A549 (cell line): ENCODE results near the gene GPR176. TPM values are rescaled to one million over a fixed set of nuclear protein-coding genes. Genes with fewer than 3 reads are reported as not detected.

Experiments used
- ATAC-seq, 2 experiments: fragments of 200-7000 bp in 1 of 2; fragments of >200 bp in 1 of 2; cut with Nextera tagmentation in 1 of 2; cut with Tn5 transposase in 1 of 2; 3 replicates each; pipeline versions ENCODE4 v1.8.0 to v1.9.1; 2018 to 2020; ENCODE audit warnings: mild to moderate bottlenecking in 1 of 2, moderate library complexity in 1 of 2
- CTCF ChIA-PET: fragments of 300-600 bp; sonication (Branson Sonifier 250); formaldehyde crosslinking; extraction: SDS; loops from one replicate; lab custom pipeline; 2021; ENCODE audit warnings: antibody characterized with exemption, inconsistent platforms; lab: Yijun Ruan, JAX
- POLR2A ChIA-PET: fragments of 350-600 bp; formaldehyde crosslinking; extraction: SDS; loops from one replicate; lab custom pipeline; 2021; ENCODE audit warnings: antibody characterized with exemption, inconsistent platforms; lab: Yijun Ruan, JAX
- DNase-seq, 2 experiments: peaks; one replicate each; pipeline versions ENCODE4 v3.0.0 to v3.0.0-alpha.2; 2011 to 2016; ENCODE audit warnings: low read depth in 1 of 2, low spot score in 1 of 2
- FAIRE-seq: peaks from 2 replicates; lab custom pipeline; 2011; peaks lifted over from hg19 to GRCh38; lab: Jason Lieb, UNC
- H3K27ac ChIP-seq, 2 experiments: fragments of >200 bp; sonication (Bioruptor Twin); formaldehyde crosslinking; 3 replicates each; pipeline ENCODE4 v1.5.1; 2016 to 2017
- H3K4me1 ChIP-seq: fragments of >200 bp; sonication (Bioruptor Twin); formaldehyde crosslinking; 3 replicates; pipeline ENCODE4 v1.6.1; 2016
- H3K4me2 ChIP-seq: fragments of >200 bp; sonication (Bioruptor Twin); formaldehyde crosslinking; 3 replicates; pipeline ENCODE4 v1.6.1; 2016
- H3K4me3 ChIP-seq: fragments of >200 bp; sonication (Bioruptor Twin); formaldehyde crosslinking; 3 replicates; pipeline ENCODE4 v1.5.1; 2016
- H3K9me3 ChIP-seq: fragments of >200 bp; sonication (Bioruptor Twin); formaldehyde crosslinking; 3 replicates; pipeline ENCODE4 v1.6.1; 2016
- BCL3 ChIP-seq: fragments of >200 bp; sonication (Bioruptor Twin); formaldehyde crosslinking; IDR thresholded peaks from 3 replicates; pipeline ENCODE4 v1.6.1; 2016
- BHLHE40 ChIP-seq: IDR thresholded peaks from 2 replicates; pipeline ENCODE4 v1.6.1; 2012; ENCODE audit warnings: low read depth, low read length, inconsistent platforms
- CBX8 ChIP-seq: fragments of 200-600 bp; sonication (generic); IDR thresholded peaks from 2 replicates; pipeline ENCODE4 v1.6.1; 2016
- CTCF ChIP-seq: fragments of >200 bp; sonication (Bioruptor Twin); formaldehyde crosslinking; IDR thresholded peaks from 3 replicates; pipeline ENCODE4 v1.5.1; 2016
- EHMT2 ChIP-seq: fragments of 200-600 bp; sonication (generic); IDR thresholded peaks from 2 replicates; pipeline ENCODE4 v1.6.1; 2016; ENCODE audit warnings: antibody characterized with exemption, low read depth, mild to moderate bottlenecking, moderate library complexity
- FOSL2 ChIP-seq, 2 experiments: fragments of 450-650 bp in 1 of 2; fragments of >200 bp in 1 of 2; sonication (Bioruptor Twin) in 1 of 2; formaldehyde crosslinking; IDR thresholded peaks; 2 replicates each; pipeline versions ENCODE4 v1.5.0 to v1.6.1; 2016 to 2020; ENCODE audit warnings: mild to moderate bottlenecking in 1 of 2, moderate library complexity in 1 of 2
- HMGXB4 ChIP-seq: fragments of 250-450 bp; sonication (Bioruptor Pico); IDR thresholded peaks from 2 replicates; pipeline ENCODE4 v1.5.0; 2021; ENCODE audit warnings: mild to moderate bottlenecking, moderate library complexity, borderline replicate concordance
- HOXA7 ChIP-seq: fragments of 250-450 bp; sonication (Bioruptor Pico); IDR thresholded peaks from 2 replicates; pipeline ENCODE4 v1.5.0; 2020; ENCODE audit warnings: mild to moderate bottlenecking, moderate library complexity
- HOXB13 ChIP-seq: fragments of 250-450 bp; sonication (Bioruptor Pico); IDR thresholded peaks from 2 replicates; pipeline ENCODE4 v1.5.0; 2020; ENCODE audit warnings: low read depth, mild to moderate bottlenecking, moderate library complexity
- JUN ChIP-seq, 2 experiments: fragments of >200 bp; sonication (Bioruptor Twin); formaldehyde crosslinking; IDR thresholded peaks; 2 replicates in 1 of 2; 3 replicates in 1 of 2; pipeline ENCODE4 v1.6.1; 2016 to 2017
- KDM5A ChIP-seq: fragments of 200-600 bp; sonication (generic); IDR thresholded peaks from 2 replicates; pipeline ENCODE4 v1.6.1; 2016; ENCODE audit warnings: antibody characterized with exemption, mild to moderate bottlenecking
- MYC ChIP-seq: IDR thresholded peaks from 2 replicates; pipeline ENCODE4 v1.6.1; 2012; ENCODE audit warnings: mild to moderate bottlenecking, inconsistent platforms, low read length, improper control_type of control experiment, borderline replicate concordance
- NPAS2 ChIP-seq: fragments of 250-450 bp; sonication (Bioruptor Pico); IDR thresholded peaks from 2 replicates; pipeline ENCODE4 v1.8.0; 2022; ENCODE audit warnings: mild to moderate bottlenecking, moderate library complexity, borderline replicate concordance
- NR3C1 ChIP-seq: fragments of >200 bp; sonication (Bioruptor Twin); formaldehyde crosslinking; IDR thresholded peaks from 3 replicates; pipeline ENCODE4 v1.6.1; 2017
- PBX3 ChIP-seq: IDR thresholded peaks from 2 replicates; pipeline ENCODE4 v1.6.1; 2012
- PHF8 ChIP-seq: fragments of 200-600 bp; sonication (generic); IDR thresholded peaks from 2 replicates; pipeline ENCODE4 v1.6.1; 2016; ENCODE audit warnings: low read depth, mild to moderate bottlenecking, antibody characterized with exemption, moderate library complexity, borderline replicate concordance
- RAD21 ChIP-seq, 2 experiments: fragments of >200 bp in 1 of 2; sonication (Bioruptor Twin) in 1 of 2; formaldehyde crosslinking in 1 of 2; IDR thresholded peaks in 1 of 2; conservative IDR thresholded peaks in 1 of 2; 2 replicates in 1 of 2; 3 replicates in 1 of 2; pipeline ENCODE4 v1.6.1; 2012 to 2018; ENCODE audit warnings: inconsistent platforms in 1 of 2
- RCOR1 ChIP-seq: fragments of 150-350 bp; IDR thresholded peaks from 2 replicates; pipeline ENCODE4 v1.6.1; 2014; ENCODE audit warnings: antibody characterized with exemption, low read length, low read depth
- RFX5 ChIP-seq: fragments of 450-650 bp; IDR thresholded peaks from 2 replicates; pipeline ENCODE4 v1.7.1; 2014; ENCODE audit warnings: antibody characterized with exemption, mild to moderate bottlenecking, moderate library complexity
- RNF2 ChIP-seq: fragments of 200-600 bp; sonication (generic); IDR thresholded peaks from 2 replicates; pipeline ENCODE4 v1.6.1; 2016; ENCODE audit warnings: low read depth, mild to moderate bottlenecking, antibody characterized with exemption, moderate library complexity, borderline replicate concordance
- SMC3 ChIP-seq: fragments of >200 bp; sonication (Bioruptor Twin); formaldehyde crosslinking; IDR thresholded peaks from 3 replicates; pipeline ENCODE4 v1.6.1; 2018; ENCODE audit warnings: inconsistent platforms
- TP53 ChIP-seq: fragments of 250-450 bp; sonication (Bioruptor Pico); IDR thresholded peaks from 2 replicates; pipeline ENCODE4 v1.5.0; 2021; ENCODE audit warnings: mild to moderate bottlenecking, moderate library complexity
- ZC3H11A ChIP-seq: fragments of 450-650 bp; IDR thresholded peaks from 2 replicates; pipeline ENCODE4 v1.6.1; 2014; ENCODE audit warnings: antibody characterized with exemption, mild to moderate bottlenecking
- ZFP36 ChIP-seq: fragments of 450-650 bp; IDR thresholded peaks from 2 replicates; pipeline ENCODE4 v1.6.1; 2014; ENCODE audit warnings: borderline replicate concordance; ENCODE audit not compliant: partially characterized antibody
- ZSCAN20 ChIP-seq: fragments of 250-450 bp; sonication (Bioruptor Pico); IDR thresholded peaks from 2 replicates; pipeline ENCODE4 v1.8.0; 2022; ENCODE audit warnings: mild to moderate bottlenecking, moderate library complexity
- WGBS: methylation state at CpG from one replicate; pipeline ENCODE4 v1.1.6; 2017; ENCODE audit errors: missing lambda C conversion rate; 5-methylcytosine and 5-hydroxymethylcytosine counted together
- polyA plus RNA-seq, 4 experiments: library from polyadenylated mRNA; depleted of rRNA in 3 of 4; stranded (reverse); fragments of >200 nt; fragmentation: RNase III in 1 of 4; extraction: RNeasy Plus Mini Kit Qiagen cat#74134 plus additional on column Dnase treatment in 1 of 4; gene quantifications; 2 replicates in 3 of 4; 3 replicates in 1 of 4; pipeline ENCODE4 v1.2.3, GENCODE V29; 2011 to 2017

Gene GPR176
- polyA plus RNA-seq, 2 of the 4 experiments (the other 2 are of a cell fraction): 1.5 to 8.1 TPM

GRCh38 chr15:39860200-39860599 lies 59.9 kb downstream of the GPR176 start:
- Histone ChIP-seq H3K4me1 (no peaks in the 10 kb centered on the region), H3K4me3 (no peak overlapping the region)
- 57% methylated on average over 3 of the region's 3 CpGs for WGBS
- DNase-seq: no peak
- ATAC-seq: no peak
- ChIA-PET CTCF (no interaction called here), POLR2A (no interaction called here)
- no peak for FAIRE-seq
- no peak for TF ChIP-seq HOXA7 (CRISPR knock-in tag)
- TF ChIP-seq BHLHE40: no peak
- no peak for TF ChIP-seq ZC3H11A
- no peak for TF ChIP-seq HOXB13
- TF ChIP-seq HMGXB4 (CRISPR knock-in tag): no peak
- no peak for TF ChIP-seq CBX8
- no peak for TF ChIP-seq KDM5A
- TF ChIP-seq TP53 (CRISPR knock-in tag): no peak
- TF ChIP-seq NR3C1: no peak
- no peak for TF ChIP-seq EHMT2
- TF ChIP-seq FOSL2 (IDR thresholded peaks at IDR 0.05): no peak
- no peak for TF ChIP-seq FOSL2 (CRISPR knock-in tag; IDR thresholded peaks at IDR 0.05)
- TF ChIP-seq PHF8: no peak
- no peak for TF ChIP-seq PBX3
- TF ChIP-seq, all 56 proteins: peak for 0
- no peak overlapping the region for H3K4me2 ChIP-seq
- no peaks in the 10 kb centered on the region for H3K9me3 ChIP-seq
- H3K27ac ChIP-seq: no peak overlapping the region

- no peak for FAIRE-seq
- Histone ChIP-seq H3K4me2 (no peak overlapping the region), H3K9me3 (no peaks in the 10 kb centered on the region), H3K27ac (no peak overlapping the region), H3K4me3 (no peak overlapping the region), H3K4me1 (0 out of 3 replicates have a peak, but pooled peaks cover under 1% of the 10 kb centered on the region)
- no peak for DNase-seq
- TF ChIP-seq BCL3 (no peak), PHF8 (no peak), JUN (IDR thresholded peaks at IDR 0.05) (no peak), RCOR1 (no peak), RNF2 (no peak), ZFP36 (no peak), RFX5 (no peak), ZSCAN20 (CRISPR knock-in tag) (no peak), RAD21 (conservative IDR thresholded peaks at IDR 0.05 in 1 of 2, IDR thresholded peaks at IDR 0.05 in 1 of 2) (no peak), ZC3H11A (no peak), MYC (no peak), CTCF (no peak), SMC3 (no peak), NPAS2 (CRISPR knock-in tag) (no peak)
- WGBS: 77% methylated on average over 4 of the region's 4 CpGs
- ChIA-PET CTCF (no interaction called here), POLR2A (no interaction called here)
- ATAC-seq: no peak
These were observed 60.4 kb downstream of the GPR176 start for GRCh38 chr15:39859636-39860035.
